Testis (tissue), 3 donors: Measurements from ENCODE around the gene CBLB. TPM values are rescaled to one million over a fixed set of nuclear protein-coding genes. Genes with fewer than 3 reads are reported as not detected.

ENCODE experiments used
- DNase-seq: peaks from one replicate; pipeline ENCODE4 v3.0.0-alpha.2; 2019
- H3K27ac ChIP-seq, 2 donors: fragments of 200-600 bp; sonication (generic); one replicate each; pipeline ENCODE4 v1.5.1; 2019
- H3K27me3 ChIP-seq: fragments of 200-600 bp; sonication (generic); one replicate; pipeline ENCODE4 v1.5.1; 2019
- H3K36me3 ChIP-seq: fragments of 200-600 bp; sonication (generic); one replicate; pipeline ENCODE4 v1.5.1; 2017; ENCODE audit warnings: low read depth; ENCODE audit errors: missing control alignments
- H3K4me1 ChIP-seq: fragments of 200-600 bp; sonication (generic); one replicate; pipeline ENCODE4 v1.5.1; 2019
- H3K4me3 ChIP-seq, 2 donors: fragments of 200-600 bp; sonication (generic); one replicate each; pipeline ENCODE4 v1.5.1; 2017 to 2019
- H3K9me3 ChIP-seq: fragments of 200-600 bp; sonication (generic); one replicate; pipeline ENCODE4 v1.5.1; 2017
- CTCF ChIP-seq, 3 experiments: fragments of 450-650 bp in 2 of 3; fragments of 200-600 bp in 1 of 3; sonication (generic) in 1 of 3; IDR thresholded peaks; one replicate each; pipeline ENCODE4 v1.5.1; 2016 to 2019; ENCODE audit warnings: antibody characterized with exemption in 3 of 3, mild to moderate bottlenecking in 2 of 3, moderate library complexity in 1 of 3
- POLR2A ChIP-seq: fragments of 450-650 bp; IDR thresholded peaks from one replicate; pipeline ENCODE4 v1.6.1; 2017; ENCODE audit warnings: antibody characterized with exemption, mild to moderate bottlenecking, moderate library complexity
- WGBS, 2 donors: methylation state at CpG; one replicate each; pipeline ENCODE4 v1.1.5; 2018; 5-methylcytosine and 5-hydroxymethylcytosine counted together
- intact Hi-C: fragments of 100-400 bp; cut with DNase I; formaldehyde crosslinking; loops from one replicate; pipeline ENCODE4 v1.15.1; 2023; ENCODE audit warnings: low total_unique reads
- polyA plus RNA-seq: library from polyadenylated mRNA; stranded (reverse); fragments of 350-450 nt; fragmentation: Illumina TruSeq; extraction: RNeasy Lipid Tissue Mini Kit (QIAGEN cat#74804); gene quantifications from one replicate; pipeline ENCODE4 v1.2.3, GENCODE V29; 2014; ENCODE audit warnings: low read depth, low replicate concordance; ENCODE audit not compliant: insufficient read depth
- total RNA-seq, 2 donors: library from RNA; depleted of rRNA; stranded (reverse); fragments of >200 nt; gene quantifications; one replicate each; pipeline ENCODE4 v1.2.3, GENCODE V29; 2016

CBLB gene
- total and polyA plus RNA-seq, 3 donors from 2014 or later: 33.0 to 73.6 (median 65.9) TPM

- H3K27me3 ChIP-seq: no peaks in the 10 kb centered on the region
- H3K36me3 ChIP-seq: no peaks in the 10 kb centered on the region
- intact Hi-C loops: no loop called here
- WGBS, 2 donors: 88 to 89% methylated on average over 2 of the region's 2 CpGs
- no peaks in the 10 kb centered on the region for H3K4me1 ChIP-seq
- DNase-seq: no peak
- H3K9me3 ChIP-seq: no peaks in the 10 kb centered on the region
- H3K27ac ChIP-seq: no peak overlapping the region
- TF ChIP-seq POLR2A (no peak), CTCF (IDR thresholded peaks at IDR 0.05) (no peak)
- H3K4me3 ChIP-seq: no peak overlapping the region
These were observed 229.7 kb downstream of the CBLB start for GRCh38 chr3:105639131-105639530.

- Histone ChIP-seq H3K4me1 (no peaks in the 10 kb centered on the region), H3K9me3 (no peaks in the 10 kb centered on the region), H3K4me3 (no peak overlapping the region), H3K36me3 (no peaks in the 10 kb centered on the region), H3K27ac (no peak overlapping the region), H3K27me3 (no peaks in the 10 kb centered on the region)
- intact Hi-C loops: no loop called here
- TF ChIP-seq POLR2A (no peak), CTCF (IDR thresholded peaks at IDR 0.05) (no peak)
- no peak for DNase-seq
- 76 to 86% methylated on average over 5 of the region's 5 CpGs for WGBS, 2 donors
These were observed 234.1 kb downstream of the CBLB start for GRCh38 chr3:105634708-105635107.

- Histone ChIP-seq H3K9me3 (no peaks in the 10 kb centered on the region), H3K27ac (no peak overlapping the region), H3K27me3 (no peaks in the 10 kb centered on the region), H3K4me3 (no peak overlapping the region), H3K36me3 (no peaks in the 10 kb centered on the region), H3K4me1 (no peaks in the 10 kb centered on the region)
- TF ChIP-seq POLR2A (no peak), CTCF (IDR thresholded peaks at IDR 0.05) (no peak)
- intact Hi-C loops: no loop called here
- DNase-seq: no peak
These were observed 239.1 kb downstream of the CBLB start for GRCh38 chr3:105629718-105630117.

GRCh38 chr3:105626739-105627138, 242.1 kb downstream of the CBLB start:
- intact Hi-C loops: no loop called here
- Histone ChIP-seq H3K27me3 (no peaks in the 10 kb centered on the region), H3K27ac (no peak overlapping the region), H3K9me3 (no peaks in the 10 kb centered on the region), H3K36me3 (no peaks in the 10 kb centered on the region), H3K4me1 (no peaks in the 10 kb centered on the region), H3K4me3 (no peak overlapping the region)
- TF ChIP-seq POLR2A: no peak
- no peak for TF ChIP-seq CTCF (IDR thresholded peaks at IDR 0.05)
- no peak for DNase-seq
- 80 to 81% methylated on average over 5 of the region's 5 CpGs for WGBS, 2 donors

GRCh38 chr3:105622169-105622568, 246.6 kb downstream of the CBLB start:
- intact Hi-C loops: no loop called here
- Histone ChIP-seq H3K36me3 (no peaks in the 10 kb centered on the region), H3K4me3 (no peak overlapping the region), H3K9me3 (no peaks in the 10 kb centered on the region), H3K27me3 (no peaks in the 10 kb centered on the region), H3K27ac (no peak overlapping the region), H3K4me1 (no peaks in the 10 kb centered on the region)
- no peak for DNase-seq
- TF ChIP-seq CTCF (IDR thresholded peaks at IDR 0.05) (no peak), POLR2A (no peak)
